ENCODE results near the gene NDUFS2.

The NDUFS2 gene

DNA sequence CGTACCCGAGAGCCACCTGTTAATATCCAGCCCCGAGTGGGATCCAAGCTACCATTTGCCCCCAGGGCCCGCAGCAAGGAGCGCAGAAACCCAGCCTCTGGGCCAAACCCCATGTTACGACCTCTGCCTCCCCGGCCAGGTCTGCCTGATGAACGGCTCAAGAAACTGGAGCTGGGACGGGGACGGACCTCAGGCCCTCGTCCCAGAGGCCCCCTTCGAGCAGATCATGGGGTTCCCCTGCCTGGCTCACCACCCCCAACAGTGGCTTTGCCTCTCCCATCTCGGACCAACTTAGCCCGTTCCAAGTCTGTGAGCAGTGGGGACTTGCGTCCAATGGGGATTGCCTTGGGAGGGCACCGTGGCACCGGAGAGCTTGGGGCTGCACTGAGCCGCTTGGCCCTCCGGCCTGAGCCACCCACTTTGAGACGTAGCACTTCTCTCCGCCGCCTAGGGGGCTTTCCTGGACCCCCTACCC lies 41.5 kb upstream of the NDUFS2 start:
- Histone ChIP-seq H3K4me3 (no peak overlapping the region), H3K9me3 (ENCODE audit: low read depth, low read length) (no peaks in the 10 kb centered on the region), H3K9ac (ENCODE audit: insufficient read length) (no peak overlapping the region), H3K27ac (no peak overlapping the region), H3K36me3 (ENCODE audit: insufficient read depth, low read length) (peaks cover 30% of the 10 kb centered on the region; the same call in 1 of the 2 replicates)
- no peak for TF ChIP-seq POLR2AphosphoS5 (IDR thresholded peaks at IDR 0.05; ENCODE audit: borderline replicate concordance, low read depth, low read length)
- no peak for TF ChIP-seq EZH2 (IDR thresholded peaks at IDR 0.05)
- TF ChIP-seq FOXP2 (optimal IDR thresholded peaks at IDR 0.05; ENCODE audit: control extremely low read depth, extremely low read length, insufficient read depth): no peak
- DNase-seq (ENCODE audit: low read depth, low spot score): no peak

DNA sequence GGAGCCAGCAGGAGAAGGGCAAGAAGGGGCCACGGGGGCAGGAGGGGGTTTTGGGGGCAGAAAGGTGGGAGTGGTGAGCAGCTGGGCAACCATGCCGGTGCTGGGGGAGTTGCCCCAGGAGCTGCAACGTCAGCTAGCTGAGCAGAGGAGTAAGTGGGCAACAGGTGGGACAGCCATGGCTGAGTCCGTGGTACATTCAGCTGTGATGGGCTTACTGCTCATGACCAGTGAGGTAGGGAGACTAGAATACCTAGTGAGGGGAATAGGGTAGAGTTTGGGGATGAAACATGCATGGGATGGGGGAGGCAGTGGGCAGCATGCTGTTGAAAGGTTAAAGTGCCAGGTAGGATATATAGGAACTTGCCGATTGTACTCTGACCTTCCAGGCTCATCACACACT lies 40.5 kb upstream of the NDUFS2 start:
- no peak for DNase-seq (ENCODE audit: low read depth, low spot score)
- Histone ChIP-seq H3K27ac (no peak overlapping the region), H3K4me3 (no peak overlapping the region), H3K9me3 (ENCODE audit: low read depth, low read length) (no peaks in the 10 kb centered on the region), H3K9ac (ENCODE audit: insufficient read length) (no peak overlapping the region), H3K36me3 (ENCODE audit: insufficient read depth, low read length) (peaks cover 30% of the 10 kb centered on the region; the same call in 1 of the 2 replicates)
- no peak for TF ChIP-seq POLR2AphosphoS5 (IDR thresholded peaks at IDR 0.05; ENCODE audit: borderline replicate concordance, low read depth, low read length)
- TF ChIP-seq EZH2 (IDR thresholded peaks at IDR 0.05): no peak
- TF ChIP-seq FOXP2 (optimal IDR thresholded peaks at IDR 0.05; ENCODE audit: control extremely low read depth, extremely low read length, insufficient read depth): no peak

DNA sequence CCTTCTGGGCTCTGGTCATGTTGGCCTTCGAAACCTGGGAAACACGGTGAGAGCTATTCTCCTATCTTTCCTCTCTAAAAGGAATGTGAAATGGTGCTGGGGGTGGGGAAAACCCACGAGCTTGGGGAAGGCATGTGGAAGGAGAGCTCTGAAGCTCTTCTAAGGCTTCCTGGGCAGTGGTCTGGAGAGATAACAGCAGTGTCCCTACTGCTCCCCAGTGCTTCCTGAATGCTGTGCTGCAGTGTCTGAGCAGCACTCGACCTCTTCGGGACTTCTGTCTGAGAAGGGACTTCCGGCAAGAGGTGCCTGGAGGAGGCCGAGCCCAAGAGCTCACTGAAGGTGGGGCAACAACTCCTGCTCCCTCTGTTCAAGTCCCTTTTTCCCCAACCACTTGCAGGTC lies 40.1 kb upstream of the NDUFS2 start:
- Histone ChIP-seq H3K36me3 (ENCODE audit: insufficient read depth, low read length) (peaks cover 30% of the 10 kb centered on the region; the same call in 1 of the 2 replicates), H3K27ac (no peak overlapping the region), H3K4me3 (no peak overlapping the region), H3K9me3 (ENCODE audit: low read depth, low read length) (no peaks in the 10 kb centered on the region), H3K9ac (ENCODE audit: insufficient read length) (no peak overlapping the region)
- TF ChIP-seq FOXP2 (optimal IDR thresholded peaks at IDR 0.05; ENCODE audit: control extremely low read depth, extremely low read length, insufficient read depth) (no peak), POLR2AphosphoS5 (IDR thresholded peaks at IDR 0.05; ENCODE audit: borderline replicate concordance, low read depth, low read length) (no peak), EZH2 (IDR thresholded peaks at IDR 0.05) (no peak)
- DNase-seq (ENCODE audit: low read depth, low spot score): no peak

DNA sequence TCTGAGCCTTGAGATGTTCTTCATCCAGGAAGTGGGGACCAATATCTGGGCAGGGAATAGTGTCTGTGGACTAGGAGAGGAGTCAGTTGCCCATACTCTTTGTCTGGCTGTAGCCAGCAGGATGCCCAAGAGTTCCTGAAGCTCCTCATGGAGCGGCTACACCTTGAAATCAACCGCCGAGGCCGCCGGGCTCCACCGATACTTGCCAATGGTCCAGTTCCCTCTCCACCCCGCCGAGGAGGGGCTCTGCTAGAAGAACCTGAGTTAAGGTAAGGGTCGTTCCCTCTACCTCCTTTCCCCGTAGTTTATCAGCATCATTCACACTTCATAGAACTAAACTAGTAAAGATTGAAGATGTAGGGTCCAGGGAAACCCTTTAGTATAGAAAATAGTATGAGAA lies 39.4 kb upstream of the NDUFS2 start:
- Histone ChIP-seq H3K9me3 (ENCODE audit: low read depth, low read length) (no peaks in the 10 kb centered on the region), H3K9ac (ENCODE audit: insufficient read length) (no peak overlapping the region), H3K36me3 (ENCODE audit: insufficient read depth, low read length) (peaks cover 30% of the 10 kb centered on the region; the same call in 1 of the 2 replicates), H3K27ac (no peak overlapping the region), H3K4me3 (no peak overlapping the region)
- TF ChIP-seq POLR2AphosphoS5 (IDR thresholded peaks at IDR 0.05; ENCODE audit: borderline replicate concordance, low read depth, low read length) (no peak), EZH2 (IDR thresholded peaks at IDR 0.05) (no peak), FOXP2 (optimal IDR thresholded peaks at IDR 0.05; ENCODE audit: control extremely low read depth, extremely low read length, insufficient read depth) (no peak)
- no peak for DNase-seq (ENCODE audit: low read depth, low spot score)

DNA sequence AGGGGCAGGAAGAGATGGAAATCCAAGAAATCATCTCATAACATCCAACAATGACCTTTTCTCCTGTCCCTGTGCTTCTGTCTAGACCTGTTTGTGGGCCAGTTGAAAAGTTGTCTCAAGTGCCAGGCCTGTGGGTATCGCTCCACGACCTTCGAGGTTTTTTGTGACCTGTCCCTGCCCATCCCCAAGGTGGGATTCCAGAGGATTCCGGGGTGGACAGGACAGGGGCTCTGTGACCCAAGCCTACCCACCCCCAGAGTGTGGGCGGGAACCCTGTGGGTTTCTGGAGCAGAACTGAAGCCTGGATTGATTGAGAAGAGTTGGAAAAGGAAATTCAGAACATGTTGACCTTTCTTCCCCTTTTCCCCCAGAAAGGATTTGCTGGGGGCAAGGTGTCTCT lies 38.4 kb upstream of the NDUFS2 start:
- H3K36me3 ChIP-seq (ENCODE audit: insufficient read depth, low read length): peaks cover 25% of the 10 kb centered on the region; the same call in 1 of the 2 replicates
- no peaks in the 10 kb centered on the region for H3K9me3 ChIP-seq (ENCODE audit: low read depth, low read length)
- H3K4me3 ChIP-seq: no peak overlapping the region
- H3K27ac ChIP-seq: no peak overlapping the region
- TF ChIP-seq FOXP2 (optimal IDR thresholded peaks at IDR 0.05; ENCODE audit: control extremely low read depth, extremely low read length, insufficient read depth) (no peak), POLR2AphosphoS5 (IDR thresholded peaks at IDR 0.05; ENCODE audit: borderline replicate concordance, low read depth, low read length) (no peak), EZH2 (IDR thresholded peaks at IDR 0.05) (no peak)
- DNase-seq (ENCODE audit: low read depth, low spot score): no peak
- H3K9ac ChIP-seq (ENCODE audit: insufficient read length): no peak overlapping the region

DNA sequence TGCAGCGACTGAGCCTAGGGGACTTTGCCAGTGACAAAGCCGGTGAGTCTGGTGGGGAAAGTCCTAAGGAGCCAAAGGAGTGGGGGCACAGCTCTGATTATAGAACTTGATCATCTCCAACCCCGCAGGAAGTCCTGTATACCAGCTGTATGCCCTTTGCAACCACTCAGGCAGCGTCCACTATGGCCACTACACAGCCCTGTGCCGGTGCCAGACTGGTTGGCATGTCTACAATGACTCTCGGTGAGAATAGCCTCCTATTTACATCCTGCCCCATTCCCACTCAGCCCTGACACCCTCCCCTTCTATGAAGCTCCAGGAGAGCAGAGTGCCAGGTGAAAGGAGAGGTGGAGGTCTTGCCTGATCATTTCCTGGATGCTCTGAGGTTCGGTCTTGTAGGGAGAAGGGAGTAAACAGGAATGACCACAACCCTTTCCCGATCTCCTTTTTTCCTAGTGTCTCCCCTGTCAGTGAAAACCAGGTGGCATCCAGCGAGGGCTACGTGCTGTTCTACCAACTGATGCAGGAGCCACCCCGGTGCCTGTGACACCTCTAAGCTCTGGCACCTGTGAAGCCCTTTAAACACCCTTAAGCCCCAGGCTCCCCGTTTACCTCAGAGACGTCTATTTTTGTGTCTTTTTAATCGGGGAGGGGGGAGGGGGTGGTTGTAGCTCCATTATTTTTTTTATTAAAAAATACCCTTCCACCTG lies 37.1 kb upstream of the NDUFS2 start:
- TF ChIP-seq EZH2 (IDR thresholded peaks at IDR 0.05) (no peak), POLR2AphosphoS5 (IDR thresholded peaks at IDR 0.05; ENCODE audit: borderline replicate concordance, low read depth, low read length) (no peak), FOXP2 (optimal IDR thresholded peaks at IDR 0.05; ENCODE audit: control extremely low read depth, extremely low read length, insufficient read depth) (no peak)
- no peak overlapping the region for H3K27ac ChIP-seq
- no peak for DNase-seq (ENCODE audit: low read depth, low spot score)
- H3K36me3 ChIP-seq (ENCODE audit: insufficient read depth, low read length): peaks cover 25% of the 10 kb centered on the region; the same call in 1 of the 2 replicates
- H3K9ac ChIP-seq (ENCODE audit: insufficient read length): peak overlapping the region; percentile 66
- peak overlapping the region; percentile 90 for H3K4me3 ChIP-seq
- no peaks in the 10 kb centered on the region for H3K9me3 ChIP-seq (ENCODE audit: low read depth, low read length)

DNA sequence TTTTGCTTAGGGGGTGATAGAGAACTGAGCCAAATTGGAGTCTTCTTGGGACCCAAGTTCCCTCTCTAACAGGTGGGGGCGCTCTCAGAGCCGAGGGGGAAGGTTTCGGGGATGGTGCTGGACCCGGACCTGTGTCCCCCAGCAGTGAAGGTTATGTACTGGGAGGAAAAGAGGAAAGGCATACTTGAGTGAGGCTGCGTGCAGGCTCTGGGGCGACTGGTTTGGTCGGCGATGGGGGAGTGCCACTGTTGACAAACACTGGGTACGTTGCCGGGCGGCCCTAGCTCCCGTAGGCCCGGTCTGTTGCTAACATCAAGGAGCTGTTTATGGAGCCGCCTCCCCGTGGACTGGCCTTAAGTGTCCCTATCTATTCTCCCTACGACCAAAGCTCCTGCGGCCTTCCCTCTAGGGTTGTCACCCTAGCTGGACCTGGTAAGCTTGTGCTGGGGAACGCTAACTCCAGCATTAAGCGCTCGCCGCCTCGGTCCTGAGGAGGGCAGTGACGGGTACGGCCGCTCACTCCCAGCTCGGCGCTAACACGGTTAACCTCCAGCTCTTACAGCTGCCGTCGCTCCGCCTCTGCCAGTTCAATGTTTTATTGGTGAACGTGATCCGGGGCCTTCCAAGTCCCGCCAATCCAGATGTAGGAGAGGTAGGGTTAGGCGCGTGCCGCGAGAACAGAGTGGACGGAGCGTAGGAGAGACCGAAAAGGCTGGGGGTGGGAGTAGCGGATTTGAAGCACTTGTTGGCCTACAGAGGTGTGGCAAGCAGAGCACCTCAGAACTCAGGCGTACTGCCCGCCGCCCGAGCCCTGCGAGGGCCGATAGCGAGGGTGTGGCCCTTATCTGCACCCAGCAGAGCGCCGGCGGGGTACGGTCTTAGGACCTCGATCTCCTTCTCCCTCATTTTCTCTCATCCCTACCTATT lies 36.2 kb upstream of the NDUFS2 start, which contains the start of gene PPOX:
Gene PPOX (plus strand): TSS at position 685 of the 927 bp plus-strand sequence. CDS start 422 bp downstream, outside the sequence.
- H3K9me3 ChIP-seq (ENCODE audit: low read depth, low read length): no peaks in the 10 kb centered on the region
- H3K27ac ChIP-seq: peak within 1 kb of the TSS; percentile 12; the same call in 1 of the 2 replicates
- H3K36me3 ChIP-seq (ENCODE audit: insufficient read depth, low read length): peaks cover 27% of the 10 kb centered on the region; the same call in 1 of the 2 replicates
- TF ChIP-seq EZH2 (IDR thresholded peaks at IDR 0.05) (no peak), POLR2AphosphoS5 (IDR thresholded peaks at IDR 0.05; ENCODE audit: borderline replicate concordance, low read depth, low read length) (peak; percentile 74; the same call in 1 of the 2 replicates), FOXP2 (optimal IDR thresholded peaks at IDR 0.05; ENCODE audit: control extremely low read depth, extremely low read length, insufficient read depth) (no peak)
- DNase-seq (ENCODE audit: low read depth, low spot score): peak; percentile 84
- H3K4me3 ChIP-seq: peak within 1 kb of the TSS; percentile 90
- H3K9ac ChIP-seq (ENCODE audit: insufficient read length): peak within 1 kb of the TSS; percentile 91

All from SK-N-MC (cell line).